HG02759 (cell line): Measurements from ENCODE around the gene PCOLCE2.

Experiments
- ATAC-seq: cut with Tn5 transposase; IDR thresholded peaks from one replicate; pipeline ENCODE4 v1.9.1; 2021; ENCODE audit warnings: mild to moderate bottlenecking, moderate library complexity; ENCODE audit not compliant: unreplicated experiment

The PCOLCE2 gene

DNA sequence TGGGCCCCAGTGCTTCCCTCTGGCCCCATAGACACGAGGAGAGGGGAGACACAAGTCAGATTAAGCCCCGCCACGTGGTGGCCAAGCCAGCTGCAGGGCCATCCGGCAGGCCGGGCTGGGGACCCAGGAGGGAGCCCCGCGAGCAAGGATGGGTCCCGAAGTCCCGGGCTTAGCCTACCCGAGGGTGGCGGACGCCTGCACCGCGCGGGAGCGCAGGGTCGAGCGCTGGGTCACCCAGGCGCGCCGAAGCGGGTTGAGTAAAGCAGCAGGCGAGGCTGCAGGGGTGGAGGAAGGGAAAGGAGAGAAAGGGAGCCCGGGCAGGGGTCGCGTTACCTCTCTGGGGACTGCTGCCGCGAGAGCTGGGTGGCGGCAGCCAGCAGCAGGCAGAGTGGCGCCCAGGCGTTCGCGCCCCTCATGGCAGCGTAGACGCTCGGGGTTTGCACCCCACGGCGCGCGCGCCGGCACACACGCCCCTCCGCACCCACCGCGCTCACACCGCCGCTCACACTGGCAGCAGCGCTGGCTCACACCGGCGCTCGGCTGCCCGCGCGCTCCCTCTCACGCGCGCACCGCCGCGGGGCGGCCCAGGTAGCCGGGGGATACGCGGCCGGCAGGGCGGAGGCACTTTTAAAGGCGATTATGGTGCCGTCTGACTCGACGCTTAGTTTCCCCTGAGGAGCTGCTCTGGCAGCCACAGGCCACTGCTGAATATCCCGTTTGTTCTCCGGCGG lies at the start of gene PCOLCE2:
TSS of gene PCOLCE2 (minus strand) at position 603 of the 731 bp plus-strand sequence. CDS start at position 416, 187 bp downstream.
- peak; percentile 48 for ATAC-seq

DNA sequence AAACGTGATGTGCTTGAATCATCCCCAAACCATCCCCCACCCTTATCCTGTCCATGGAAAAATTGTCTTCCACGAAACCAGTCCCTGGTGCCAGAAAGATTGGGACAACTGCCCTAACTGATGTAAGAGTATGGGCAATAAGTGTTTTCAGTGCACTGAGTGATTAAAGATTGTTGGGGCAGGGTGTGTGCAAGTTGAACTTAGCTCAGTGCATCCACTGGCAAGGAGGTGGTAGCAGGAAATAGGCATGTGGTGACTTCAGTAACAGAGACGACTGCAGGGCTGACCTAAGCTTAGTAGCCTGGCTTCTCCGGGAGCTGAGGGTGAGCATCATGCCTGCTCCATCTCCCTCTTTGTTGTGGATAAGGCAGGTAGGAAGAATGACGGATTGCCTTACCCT lies 47.1 kb upstream of the PCOLCE2 start:
- ATAC-seq = no peak

DNA sequence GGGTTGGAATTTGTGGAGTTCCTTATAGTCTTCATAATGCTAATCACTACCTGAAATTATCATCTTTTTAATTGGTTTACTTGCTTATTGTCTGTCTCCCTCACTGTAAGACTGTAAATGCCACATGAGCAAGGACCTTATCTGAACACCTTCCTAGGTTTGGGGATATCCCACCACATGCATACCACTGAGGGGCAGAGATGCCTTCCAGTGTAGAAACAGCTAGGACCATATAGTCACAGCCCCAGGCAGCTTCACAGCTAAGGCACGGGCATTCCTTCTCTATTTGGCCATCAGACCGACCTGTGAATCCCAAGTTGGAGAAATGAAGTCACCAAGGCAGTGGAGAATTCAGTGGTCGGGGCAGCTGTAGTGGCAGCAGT lies 46.0 kb upstream of the PCOLCE2 start:
- ATAC-seq = no peak

- ATAC-seq = no peak
Measured at GRCh38 chr3:142934128-142934886, 45.4 kb upstream of the PCOLCE2 start.

GRCh38 chr3:142931222-142931621 lies 42.3 kb upstream of the PCOLCE2 start:
- peak; percentile 87 for ATAC-seq

DNA sequence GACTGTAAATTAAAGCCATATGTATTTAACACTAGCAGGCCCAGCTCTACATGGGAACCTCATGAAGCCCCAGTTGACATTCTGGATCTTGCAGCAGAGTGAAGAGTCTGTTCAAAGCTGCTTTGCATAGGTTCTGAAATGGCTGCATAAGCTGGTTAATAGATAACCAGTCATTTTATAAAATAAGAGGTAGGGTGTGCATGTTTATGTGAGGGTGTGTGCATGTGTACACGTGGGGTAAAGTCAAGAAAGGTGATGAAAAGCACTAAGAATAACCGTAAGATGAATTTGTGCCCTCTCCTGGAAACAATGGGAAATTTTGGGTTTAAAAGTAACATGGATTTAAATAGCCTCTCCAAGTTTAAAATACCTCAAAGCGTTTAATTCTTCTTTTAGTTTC lies 41.6 kb upstream of the PCOLCE2 start:
- ATAC-seq = no peak

- ATAC-seq = no peak
Measured at GRCh38 chr3:142929890-142930289, 41.0 kb upstream of the PCOLCE2 start.

- no peak for ATAC-seq
Measured at GRCh38 chr3:142929109-142929508, 40.2 kb upstream of the PCOLCE2 start.

DNA sequence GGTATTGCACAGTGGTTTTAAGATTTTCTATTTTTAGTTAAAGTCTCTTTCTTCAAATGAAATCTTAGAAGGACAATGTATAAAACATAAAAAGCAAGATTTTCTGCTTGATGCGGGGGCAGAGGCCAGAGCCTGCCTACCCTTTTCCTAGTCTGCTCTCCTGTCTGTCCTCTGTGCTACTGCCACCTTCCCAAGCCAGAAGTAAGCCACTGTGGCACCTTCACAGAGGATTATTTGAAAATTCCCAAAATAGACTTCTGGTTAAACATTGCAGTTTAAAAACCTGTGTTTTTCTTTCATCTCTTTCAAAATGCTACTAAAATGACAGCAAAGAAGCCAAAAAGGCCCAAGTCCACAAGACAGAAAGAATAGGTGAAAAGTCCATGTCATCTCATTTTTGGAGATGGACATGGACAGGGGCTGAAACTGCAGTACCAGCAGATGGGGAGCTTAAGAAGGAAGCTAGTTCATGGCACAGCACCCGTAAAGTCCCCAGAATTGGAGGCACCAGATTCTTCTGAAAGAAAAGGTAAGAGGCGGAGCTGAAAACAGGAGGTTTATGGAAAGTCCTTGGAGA lies 37.6 kb upstream of the PCOLCE2 start:
- ATAC-seq = no peak

GRCh38 chr3:142925140-142925539 lies 36.3 kb upstream of the PCOLCE2 start:
- ATAC-seq = no peak

DNA sequence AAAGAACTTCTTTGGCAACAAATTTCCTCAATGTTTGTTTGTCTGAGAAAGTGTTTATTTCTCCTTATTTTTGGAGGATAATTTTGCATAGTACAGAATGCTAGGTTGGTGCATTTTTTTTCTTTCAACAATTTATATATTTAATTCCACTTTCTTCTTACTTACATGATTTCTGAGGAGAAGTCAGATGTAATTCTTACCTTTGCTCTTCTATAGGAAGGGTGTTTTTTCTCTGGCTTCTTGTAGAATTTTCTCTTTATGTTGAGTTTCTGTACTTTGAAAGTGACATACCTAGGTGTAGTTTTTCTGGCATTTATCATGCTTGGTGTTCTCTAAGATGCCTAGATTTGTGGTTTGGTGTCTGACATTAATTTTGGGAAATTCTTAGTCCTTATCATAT lies 34.8 kb upstream of the PCOLCE2 start:
- ATAC-seq = no peak

- ATAC-seq = no peak
Measured at GRCh38 chr3:142916605-142917004, 27.7 kb upstream of the PCOLCE2 start.

GRCh38 chr3:142915636-142916035 lies 26.8 kb upstream of the PCOLCE2 start:
- no peak for ATAC-seq

DNA sequence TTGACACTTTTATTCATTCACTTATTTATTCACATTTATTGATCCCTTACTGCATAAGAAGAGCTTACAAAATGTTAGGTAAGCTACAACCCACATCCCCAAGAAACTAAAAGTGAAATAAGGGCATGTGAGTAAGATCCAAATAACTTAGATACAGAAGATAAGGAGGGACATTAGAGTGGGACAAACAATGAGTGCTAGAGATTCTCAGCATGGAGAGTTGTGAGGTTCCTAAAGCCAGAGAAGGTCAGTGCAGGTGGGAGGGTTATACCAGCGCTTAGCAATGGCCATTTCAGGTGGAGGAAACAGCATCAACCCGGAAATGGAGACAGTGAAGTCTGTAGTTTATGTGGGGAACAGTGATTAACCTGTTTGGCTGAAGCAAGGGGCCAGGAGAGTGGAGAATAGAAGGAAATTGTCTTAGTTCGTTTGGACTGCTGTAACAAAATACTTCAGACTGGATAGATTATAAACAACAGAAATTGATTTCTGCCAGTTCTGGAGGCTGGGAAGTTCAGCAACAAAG lies 25.5 kb upstream of the PCOLCE2 start:
- no peak for ATAC-seq

- ATAC-seq = no peak
Measured at GRCh38 chr3:142913432-142913831, 24.5 kb upstream of the PCOLCE2 start.

GRCh38 chr3:142912402-142913172 lies 23.7 kb upstream of the PCOLCE2 start:
- ATAC-seq = no peak

DNA sequence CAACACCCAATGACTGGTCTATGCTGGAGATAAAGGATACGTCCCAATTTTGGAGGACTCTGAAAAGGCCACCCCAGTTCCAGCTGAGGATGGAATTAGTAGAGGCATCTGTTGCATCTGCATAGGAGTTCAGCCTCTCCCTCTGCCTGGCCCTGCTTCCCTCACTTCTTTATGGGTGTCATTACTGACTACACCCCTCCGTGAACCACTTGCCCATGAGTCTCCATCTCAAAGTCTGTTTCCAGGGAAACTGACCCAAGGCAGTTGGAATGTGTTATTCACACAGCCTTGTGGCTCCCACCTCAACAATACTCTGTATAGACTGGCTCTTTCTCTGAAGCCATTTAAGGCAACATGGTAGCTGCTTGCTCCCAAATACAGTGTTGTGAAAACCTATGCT lies 21.4 kb upstream of the PCOLCE2 start:
- ATAC-seq = no peak

DNA sequence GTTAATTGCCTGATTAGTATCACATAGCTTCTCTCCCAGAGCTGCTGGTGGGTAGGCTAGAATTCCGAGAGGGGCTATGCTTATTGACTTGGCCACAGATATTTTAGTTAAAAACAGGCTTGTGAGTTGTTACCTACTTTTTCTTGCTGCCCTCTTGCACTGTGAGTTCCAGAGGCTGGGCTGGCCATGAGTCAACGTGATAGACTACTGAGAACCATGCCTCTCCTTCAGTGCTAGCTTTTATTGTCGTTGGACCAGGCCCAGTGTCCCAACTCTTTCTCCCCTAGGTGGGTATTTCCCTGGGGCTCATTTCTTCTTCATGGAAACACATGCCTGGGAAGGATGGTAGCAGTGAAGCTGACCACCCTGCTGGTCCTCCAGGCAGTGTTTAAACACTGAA lies 20.4 kb upstream of the PCOLCE2 start:
- ATAC-seq = no peak

DNA sequence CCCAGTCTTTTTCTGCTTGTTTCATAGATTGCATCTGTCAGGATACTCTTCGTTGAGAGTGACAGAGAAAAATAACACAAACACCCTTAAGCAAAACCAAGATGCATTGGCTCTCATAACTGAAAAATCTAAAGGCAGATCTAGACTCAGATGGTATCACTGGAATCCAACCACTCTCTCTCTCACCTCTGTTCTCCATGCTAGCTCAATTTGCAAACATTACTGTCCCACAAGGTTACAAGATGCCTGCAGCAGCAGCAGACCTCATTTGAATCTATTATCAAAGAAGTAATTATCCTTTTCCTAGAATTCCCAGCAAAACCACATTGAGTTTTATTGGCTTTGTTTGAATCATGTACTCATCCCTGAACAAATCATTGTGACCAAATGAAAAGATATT lies 19.1 kb upstream of the PCOLCE2 start:
- no peak for ATAC-seq

DNA sequence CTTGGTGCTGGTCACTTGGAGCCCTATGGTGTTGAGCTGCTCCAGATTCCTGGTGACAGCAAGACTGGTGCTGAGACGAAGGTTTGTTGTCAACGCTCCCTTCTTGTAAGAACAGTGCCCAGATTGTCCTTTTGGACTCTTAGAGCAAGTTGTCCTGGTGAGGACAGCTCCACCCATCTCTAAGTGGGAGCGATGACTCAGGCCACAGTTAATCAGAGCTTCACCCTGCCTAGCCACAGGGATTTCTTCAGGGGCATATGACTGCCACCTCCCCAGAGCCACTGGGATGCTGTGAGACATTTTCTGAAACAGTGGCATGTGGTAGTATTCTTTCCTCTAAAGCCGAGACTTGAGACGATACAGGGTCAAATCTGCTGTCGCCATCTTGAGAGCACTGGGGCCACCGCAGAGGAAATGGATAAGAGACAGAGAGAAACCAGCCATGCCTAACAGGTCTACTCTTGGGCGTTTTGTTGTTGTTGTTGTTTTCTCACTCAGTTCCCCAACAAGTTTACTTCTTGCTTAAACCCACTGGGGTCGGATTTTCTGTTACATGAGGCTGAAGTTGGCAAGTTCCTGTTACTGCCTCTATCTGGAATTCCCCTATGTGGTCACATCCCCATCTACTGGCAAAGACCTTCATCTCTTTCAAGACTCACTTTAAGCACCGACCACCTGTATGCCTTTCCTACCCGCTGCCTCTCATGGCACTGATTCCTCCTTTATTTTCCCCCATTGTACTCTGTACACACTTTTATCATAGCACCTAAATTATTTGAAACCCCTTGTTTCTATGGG lies 16.0 kb upstream of the PCOLCE2 start:
- peak; percentile 67 for ATAC-seq
